PFSK-1 (cell line): ENCODE measurements around the gene DOCK9.

Source experiments
- TAF1 ChIP-seq: IDR thresholded peaks from 2 replicates; pipeline ENCODE4 v1.6.1; 2012; ENCODE audit warnings: low read length, control low read depth, borderline replicate concordance; ENCODE audit not compliant: insufficient read depth
- TF ChIP-seq, protein P1 (sequence below), 2 experiments: IDR thresholded peaks; 2 replicates each; pipeline versions ENCODE4 v1.6.1 to v1.8.0; 2011 to 2012; ENCODE audit warnings: low read depth in 2 of 2, low read length in 2 of 2, control low read depth in 1 of 2, inconsistent platforms in 1 of 2, mild to moderate bottlenecking in 1 of 2, moderate library complexity in 1 of 2; ENCODE audit not compliant: insufficient read depth in 1 of 2

GRCh38 chr13:98856983-98857382 is 120.9 kb downstream of the DOCK9 start:
- TF ChIP-seq, protein P1, sequence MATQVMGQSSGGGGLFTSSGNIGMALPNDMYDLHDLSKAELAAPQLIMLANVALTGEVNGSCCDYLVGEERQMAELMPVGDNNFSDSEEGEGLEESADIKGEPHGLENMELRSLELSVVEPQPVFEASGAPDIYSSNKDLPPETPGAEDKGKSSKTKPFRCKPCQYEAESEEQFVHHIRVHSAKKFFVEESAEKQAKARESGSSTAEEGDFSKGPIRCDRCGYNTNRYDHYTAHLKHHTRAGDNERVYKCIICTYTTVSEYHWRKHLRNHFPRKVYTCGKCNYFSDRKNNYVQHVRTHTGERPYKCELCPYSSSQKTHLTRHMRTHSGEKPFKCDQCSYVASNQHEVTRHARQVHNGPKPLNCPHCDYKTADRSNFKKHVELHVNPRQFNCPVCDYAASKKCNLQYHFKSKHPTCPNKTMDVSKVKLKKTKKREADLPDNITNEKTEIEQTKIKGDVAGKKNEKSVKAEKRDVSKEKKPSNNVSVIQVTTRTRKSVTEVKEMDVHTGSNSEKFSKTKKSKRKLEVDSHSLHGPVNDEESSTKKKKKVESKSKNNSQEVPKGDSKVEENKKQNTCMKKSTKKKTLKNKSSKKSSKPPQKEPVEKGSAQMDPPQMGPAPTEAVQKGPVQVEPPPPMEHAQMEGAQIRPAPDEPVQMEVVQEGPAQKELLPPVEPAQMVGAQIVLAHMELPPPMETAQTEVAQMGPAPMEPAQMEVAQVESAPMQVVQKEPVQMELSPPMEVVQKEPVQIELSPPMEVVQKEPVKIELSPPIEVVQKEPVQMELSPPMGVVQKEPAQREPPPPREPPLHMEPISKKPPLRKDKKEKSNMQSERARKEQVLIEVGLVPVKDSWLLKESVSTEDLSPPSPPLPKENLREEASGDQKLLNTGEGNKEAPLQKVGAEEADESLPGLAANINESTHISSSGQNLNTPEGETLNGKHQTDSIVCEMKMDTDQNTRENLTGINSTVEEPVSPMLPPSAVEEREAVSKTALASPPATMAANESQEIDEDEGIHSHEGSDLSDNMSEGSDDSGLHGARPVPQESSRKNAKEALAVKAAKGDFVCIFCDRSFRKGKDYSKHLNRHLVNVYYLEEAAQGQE (IDR thresholded peaks at IDR 0.05; ENCODE audit: insufficient read depth in 1 of 2, low read depth in 2 of 2, low read length in 2 of 2), result no peak
- TF ChIP-seq TAF1, result no peak
